HepG2 (cell line): ENCODE measurements around the gene NIFK. TPM values are rescaled to one million over a fixed set of nuclear protein-coding genes. Genes with fewer than 3 reads are reported as not detected.

Experiments
- ARHGAP35 ChIP-seq: sonication (generic); formaldehyde crosslinking; IDR thresholded peaks from 2 replicates; pipeline ENCODE4 v1.9.0; 2022; ENCODE audit warnings: mild to moderate bottlenecking, inconsistent platforms, moderate library complexity, missing genetic modification reagents, borderline replicate concordance
- CHD4 ChIP-seq: fragments of 200-600 bp; sonication (generic); IDR thresholded peaks from 2 replicates; pipeline ENCODE4 v1.7.0; 2017; ENCODE audit warnings: mild to moderate bottlenecking, low read length, borderline replicate concordance
- ESRRA ChIP-seq: sonication (generic); formaldehyde crosslinking; IDR thresholded peaks from 2 replicates; pipeline ENCODE4 v1.5.1; 2020; ENCODE audit warnings: mild to moderate bottlenecking, low read depth, missing genetic modification reagents
- ETS1 ChIP-seq: sonication (generic); formaldehyde crosslinking; IDR thresholded peaks from 2 replicates; pipeline ENCODE4 v1.4.0; 2020; ENCODE audit warnings: missing genetic modification reagents
- ETV5 ChIP-seq: IDR thresholded peaks from 2 replicates; pipeline ENCODE4 v1.6.1; 2018; ENCODE audit warnings: missing biosample characterization, missing genetic modification reagents, inconsistent platforms, borderline replicate concordance
- IKZF1 ChIP-seq: fragments of 450-650 bp; IDR thresholded peaks from 2 replicates; pipeline ENCODE4 v1.7.1; 2016
- ISX ChIP-seq: sonication (generic); formaldehyde crosslinking; conservative IDR thresholded peaks from 2 replicates; pipeline ENCODE4 v1.5.0; 2020; ENCODE audit warnings: missing genetic modification reagents
- MAFF ChIP-seq: IDR thresholded peaks from 2 replicates; pipeline ENCODE4 v1.6.1; 2011; ENCODE audit warnings: low read depth, low read length, improper control_type of control experiment
- MED13 ChIP-seq: sonication (generic); formaldehyde crosslinking; IDR thresholded peaks from 2 replicates; pipeline ENCODE4 v1.5.0; 2020; ENCODE audit warnings: missing genetic modification reagents
- MNT ChIP-seq: fragments of 450-650 bp; IDR thresholded peaks from 2 replicates; pipeline ENCODE4 v1.6.1; 2016
- RBM22 ChIP-seq: fragments of 200-400 bp; formaldehyde crosslinking; optimal IDR thresholded peaks from 2 replicates; pipeline ENCODE3; 2017; ENCODE audit warnings: mild to moderate bottlenecking, low read length, moderate library complexity
- RBM39 ChIP-seq: fragments of 200-400 bp; formaldehyde crosslinking; IDR thresholded peaks from one replicate; pipeline ENCODE4 v1.6.1; 2018; ENCODE audit warnings: antibody characterized with exemption, mild to moderate bottlenecking, low read depth, low read length; ENCODE audit not compliant: poor library complexity, severe bottlenecking
- REXO4 ChIP-seq: sonication (generic); formaldehyde crosslinking; IDR thresholded peaks from 2 replicates; pipeline ENCODE4 v1.8.0; 2022; ENCODE audit warnings: missing genetic modification reagents, mild to moderate bottlenecking, borderline replicate concordance
- RORA ChIP-seq: sonication (generic); formaldehyde crosslinking; IDR thresholded peaks from 2 replicates; pipeline ENCODE4 v1.5.0; 2020; ENCODE audit warnings: mild to moderate bottlenecking, missing genetic modification reagents, moderate library complexity
- RXRA ChIP-seq: sonication (generic); formaldehyde crosslinking; IDR thresholded peaks from 2 replicates; pipeline ENCODE4 v1.5.1; 2020; ENCODE audit warnings: missing genetic modification reagents
- SKI ChIP-seq: fragments of 450-650 bp; IDR thresholded peaks from one replicate; pipeline ENCODE4 v1.6.1; 2018; ENCODE audit warnings: mild to moderate bottlenecking; ENCODE audit not compliant: partially characterized antibody
- SMARCE1 ChIP-seq: fragments of 450-650 bp; IDR thresholded peaks from 2 replicates; pipeline ENCODE4 v1.6.1; 2017; ENCODE audit warnings: borderline replicate concordance
- SP2 ChIP-seq: sonication (generic); formaldehyde crosslinking; IDR thresholded peaks from 2 replicates; pipeline ENCODE4 v1.5.1; 2020; ENCODE audit warnings: mild to moderate bottlenecking, missing genetic modification reagents
- ZKSCAN8 ChIP-seq: IDR thresholded peaks from 2 replicates; pipeline ENCODE4 v1.6.1; 2016; ENCODE audit warnings: borderline replicate concordance, missing genetic modification reagents, missing compliant biosample characterization
- ZNF17 ChIP-seq: sonication (generic); formaldehyde crosslinking; IDR thresholded peaks from 2 replicates; pipeline ENCODE4 v1.5.0; 2020; ENCODE audit warnings: mild to moderate bottlenecking, missing genetic modification reagents
- ZNF3 ChIP-seq: IDR thresholded peaks from 2 replicates; pipeline ENCODE4 v1.7.0; 2017; ENCODE audit warnings: inconsistent platforms
- ZNF460 ChIP-seq: sonication (generic); formaldehyde crosslinking; IDR thresholded peaks from 2 replicates; pipeline ENCODE4 v1.5.1; 2020; ENCODE audit warnings: missing genetic modification reagents, mild to moderate bottlenecking, borderline replicate concordance
- ZNF75D ChIP-seq: sonication (generic); formaldehyde crosslinking; IDR thresholded peaks from 2 replicates; pipeline ENCODE4 v1.8.1; 2023; ENCODE audit warnings: missing genetic modification reagents, mild to moderate bottlenecking, borderline replicate concordance
- ZNF773 ChIP-seq: sonication (generic); formaldehyde crosslinking; IDR thresholded peaks from 2 replicates; pipeline ENCODE4 v1.4.0; 2020; ENCODE audit warnings: missing genetic modification reagents, borderline replicate concordance
- ZNF776 ChIP-seq: sonication (generic); formaldehyde crosslinking; IDR thresholded peaks from 2 replicates; pipeline ENCODE4 v1.4.0; 2020; ENCODE audit warnings: mild to moderate bottlenecking, missing genetic modification reagents
- polyA plus RNA-seq, 8 experiments: library from polyadenylated mRNA; depleted of rRNA in 3 of 8; stranded (reverse) in 7 of 8; unstranded in 1 of 8; fragments of >200 nt; fragmentation: Illumina TruSeq in 4 of 8; extraction: Trizol in 4 of 8; gene quantifications; 2 replicates each; pipeline versions ENCODE4 v1.2.1 to v1.2.3, GENCODE V29; 2011 to 2016; ENCODE audit warnings: low read depth in 4 of 8, missing spikeins in 1 of 8, mixed read lengths in 1 of 8; ENCODE audit not compliant: insufficient read depth in 1 of 8
- total RNA-seq, 5 experiments: library from RNA; depleted of rRNA; stranded (reverse); fragments of >200 nt; fragmentation: Illumina TruSeq; extraction: Trizol; gene quantifications; 2 replicates each; pipeline ENCODE4 v1.2.3, GENCODE V29; 2016; ENCODE audit warnings: low read depth in 1 of 5
- TF ChIP-seq, protein P1 (sequence below): sonication (generic); formaldehyde crosslinking; IDR thresholded peaks from 2 replicates; pipeline ENCODE4 v1.8.1; 2023; ENCODE audit warnings: mild to moderate bottlenecking, moderate library complexity, missing genetic modification reagents

Gene NIFK
- total and polyA plus RNA-seq, 2 of the 13 experiments (the other 11 are each of a cell fraction or from before 2014, with no cell fraction given), result 19.6 to 105 TPM

- no peak for TF ChIP-seq RORA (CRISPR knock-in tag)
- TF ChIP-seq ZNF3 (CRISPR knock-in tag), result no peak; the same call in 1 of the 2 replicates
- TF ChIP-seq, protein P1, sequence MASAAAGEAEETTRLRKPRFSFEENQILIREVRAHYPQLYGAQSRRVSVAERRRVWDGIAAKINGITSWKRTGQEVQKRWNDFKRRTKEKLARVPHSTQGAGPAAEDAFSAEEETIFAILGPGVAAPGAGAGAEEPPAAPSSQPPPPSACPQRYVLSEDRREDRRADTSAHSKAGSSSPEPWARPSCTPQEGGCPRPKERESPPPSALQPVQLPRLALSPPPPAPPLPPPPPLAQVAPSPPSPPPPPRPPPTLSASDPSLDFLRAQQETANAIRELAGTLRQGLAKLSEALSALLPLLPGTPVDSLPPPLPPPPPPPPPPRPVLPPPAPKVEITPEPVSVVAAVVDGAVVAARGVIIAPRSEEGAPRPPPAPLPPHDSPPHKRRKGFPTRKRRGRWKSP, result peak; percentile 95
- no peak; the same call in 1 of the 2 replicates for TF ChIP-seq ZNF460 (CRISPR knock-in tag)
- TF ChIP-seq CHD4, result no peak
- no peak for TF ChIP-seq RBM22
- TF ChIP-seq ZNF776 (CRISPR knock-in tag), result peak; percentile 96
- peak; percentile 82; the same call in 1 of the 2 replicates for TF ChIP-seq ETV5 (CRISPR knock-in tag)
- TF ChIP-seq ZNF773 (CRISPR knock-in tag), result peak; percentile 74; the same call in 1 of the 2 replicates
- peak; percentile 68 for TF ChIP-seq SP2 (CRISPR knock-in tag)
- no peak for TF ChIP-seq ZNF75D
- TF ChIP-seq RXRA (CRISPR knock-in tag), result peak; percentile 51
- TF ChIP-seq REXO4, result no peak
- TF ChIP-seq ZKSCAN8 (CRISPR knock-in tag), result no peak
- TF ChIP-seq ETS1 (CRISPR knock-in tag), result 0 out of 2 replicates have a peak, but pooled peaks have one; percentile 80
- 0 out of 2 replicates have a peak, but pooled peaks have one; percentile 44 for TF ChIP-seq ESRRA (CRISPR knock-in tag)
- TF ChIP-seq SKI, result no peak
- no peak; the same call in 1 of the 2 replicates for TF ChIP-seq ZNF17 (CRISPR knock-in tag)
- no peak for TF ChIP-seq IKZF1
- peak; percentile 82 for TF ChIP-seq MNT
- TF ChIP-seq MAFF, result no peak
- 0 out of 2 replicates have a peak, but pooled peaks have one; percentile 32 for TF ChIP-seq ISX
- peak; percentile 68 for TF ChIP-seq RBM39
- peak; percentile 77; the same call in 1 of the 2 replicates for TF ChIP-seq MED13 (CRISPR knock-in tag)
- 0 out of 2 replicates have a peak, but pooled peaks have one; percentile 66 for TF ChIP-seq ARHGAP35 (CRISPR knock-in tag)
- TF ChIP-seq SMARCE1, result no peak
Observed at GRCh38 chr2:121736462-121737336, at the start of gene NIFK (continued).
